NCI-H526 (cell line): ENCODE results near the gene TAPBPL.

Source experiments
- DNase-seq, 2 experiments: peaks; one replicate each; lab custom pipeline; 2025; lab: John Stamatoyannopoulos, UW

The TAPBPL gene

GRCh38 chr12:6437586-6437985 lies 14.3 kb upstream of the TAPBPL start:
- DNase-seq: no peak

GRCh38 chr12:6438345-6438744 lies 13.5 kb upstream of the TAPBPL start:
- DNase-seq: no peak

GRCh38 chr12:6440391-6440790 lies 11.5 kb upstream of the TAPBPL start:
- no peak for DNase-seq

GRCh38 chr12:6442836-6443235 lies 9.0 kb upstream of the TAPBPL start:
- no peak for DNase-seq

- DNase-seq: no peak
These were observed 8.4 kb upstream of the TAPBPL start for GRCh38 chr12:6443361-6443983.

GRCh38 chr12:6444031-6444430 lies 7.8 kb upstream of the TAPBPL start:
- DNase-seq: no peak

GRCh38 chr12:6444704-6445688 lies 6.8 kb upstream of the TAPBPL start, which contains the start of gene CD27:
TSS of gene CD27 (plus strand) at chr12:6444955. CDS start at chr12:6445096, 141 bp downstream.
- no peak for DNase-seq

- no peak for DNase-seq
These were observed 1.6 kb upstream of the TAPBPL start for GRCh38 chr12:6450091-6450868.

GRCh38 chr12:6450869-6451347 lies 934 bp upstream of the TAPBPL start:
- DNase-seq: no peak

GRCh38 chr12:6452245-6452943 lies 552 bp downstream of the TAPBPL start:
- DNase-seq: no peak

GRCh38 chr12:6452944-6453630 lies 1.2 kb downstream of the TAPBPL start:
- no peak for DNase-seq

- DNase-seq: no peak
These were observed 5.5 kb downstream of the TAPBPL start for GRCh38 chr12:6457220-6457945.

- peak in 1 of 2 experiments; percentile 47 for DNase-seq
These were observed 6.6 kb downstream of the TAPBPL start for GRCh38 chr12:6458281-6459003.

- peak in 1 of 2 experiments; percentile 47 for DNase-seq
These were observed 7.1 kb downstream of the TAPBPL start for GRCh38 chr12:6459004-6459337.

GRCh38 chr12:6460751-6461371 lies 9.0 kb downstream of the TAPBPL start:
- DNase-seq: no peak

GRCh38 chr12:6461401-6462233 lies 9.8 kb downstream of the TAPBPL start:
- no peak for DNase-seq

GRCh38 chr12:6462234-6462995 lies 10.6 kb downstream of the TAPBPL start:
- no peak for DNase-seq

GRCh38 chr12:6463216-6463615 lies 11.4 kb downstream of the TAPBPL start:
- DNase-seq: no peak
